Occipital lobe (tissue), 2 donors: ENCODE measurements around the gene PLA2G4A. TPM values are rescaled to one million over a fixed set of nuclear protein-coding genes. Genes with fewer than 3 reads are reported as not detected.

Experiments used
- DNase-seq: peaks from one replicate; lab custom pipeline; 2025; lab: John Stamatoyannopoulos, UW
- total RNA-seq: library from RNA; depleted of rRNA; stranded (reverse); fragments of >200 nt; gene quantifications from one replicate; pipeline ENCODE4 v1.2.3, GENCODE V29; 2014

Gene PLA2G4A
- total RNA-seq, 1 donor from 2014 or later = 2.3 TPM

DNA sequence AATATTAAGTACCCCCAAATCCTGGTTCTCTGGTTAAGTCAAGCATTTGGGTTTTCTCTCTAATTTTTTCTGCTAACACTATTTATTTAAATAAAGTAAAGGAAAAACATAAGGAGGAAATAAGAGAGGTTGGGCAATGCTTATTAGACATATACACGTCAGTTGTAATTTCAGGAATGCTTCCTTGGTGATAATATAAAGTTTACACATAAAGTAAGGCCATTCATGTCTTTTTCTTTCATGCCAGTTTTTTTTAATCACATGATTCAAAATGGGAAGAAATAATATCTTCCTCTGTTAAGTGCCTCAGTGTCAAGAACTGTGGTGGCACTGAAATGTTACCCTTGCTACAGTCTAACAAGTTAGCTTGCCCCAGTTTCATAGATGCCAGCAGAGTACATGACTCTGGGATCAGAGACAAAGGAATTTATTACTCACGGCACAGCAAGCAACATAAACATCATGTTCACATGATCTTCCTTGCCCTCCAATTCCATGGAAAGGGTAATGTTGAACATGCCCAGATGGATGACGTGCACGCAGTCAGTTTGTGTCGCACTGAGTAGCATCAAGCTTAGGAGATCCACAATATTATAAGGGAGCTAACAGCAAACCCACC is 184.9 kb downstream of the PLA2G4A start:
- no peak for DNase-seq

DNA sequence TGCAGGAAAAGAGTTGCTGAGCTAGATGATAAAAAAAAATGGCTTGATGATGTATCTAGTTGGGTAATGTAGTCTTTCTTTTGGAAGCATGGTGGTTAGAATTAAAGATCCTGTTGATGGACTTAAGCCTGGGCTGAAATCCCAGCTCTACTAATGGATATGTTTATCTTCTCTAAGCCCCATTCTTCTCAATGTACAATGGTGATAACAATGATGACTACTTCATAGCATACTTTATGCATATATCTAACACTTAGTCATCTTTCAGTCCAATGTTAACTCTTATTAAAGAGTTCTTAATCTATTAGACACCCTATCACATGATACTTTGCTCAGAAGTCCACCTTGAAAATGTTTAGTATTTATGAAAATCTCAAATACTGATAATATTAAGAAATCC is 189.5 kb downstream of the PLA2G4A start:
- no peak for DNase-seq

DNA sequence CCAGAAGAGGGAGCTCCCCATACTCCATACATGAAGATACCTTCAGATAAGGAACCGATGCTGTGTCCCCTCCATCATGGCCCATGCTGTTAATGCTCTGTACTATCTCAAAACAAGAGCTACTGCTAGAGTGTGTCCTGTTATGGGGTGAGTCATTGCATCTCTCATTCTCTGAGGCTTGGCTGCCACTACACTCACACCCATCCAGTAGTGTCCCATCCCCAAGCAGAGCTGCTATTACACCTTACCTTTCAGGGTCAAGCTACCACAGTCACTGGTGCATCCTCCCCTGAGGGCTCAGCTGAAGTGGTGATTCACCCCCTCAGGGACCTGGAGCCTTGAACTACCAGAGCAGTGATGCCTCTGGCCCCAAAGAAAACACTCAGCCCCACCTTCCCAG is 198.5 kb downstream of the PLA2G4A start:
- DNase-seq = no peak

GRCh38 chr1:187032316-187032981 is 203.7 kb downstream of the PLA2G4A start:
- DNase-seq = no peak

GRCh38 chr1:187032982-187033692 is 204.4 kb downstream of the PLA2G4A start:
- DNase-seq = no peak

GRCh38 chr1:187033693-187034390 is 205.1 kb downstream of the PLA2G4A start:
- no peak for DNase-seq

DNA sequence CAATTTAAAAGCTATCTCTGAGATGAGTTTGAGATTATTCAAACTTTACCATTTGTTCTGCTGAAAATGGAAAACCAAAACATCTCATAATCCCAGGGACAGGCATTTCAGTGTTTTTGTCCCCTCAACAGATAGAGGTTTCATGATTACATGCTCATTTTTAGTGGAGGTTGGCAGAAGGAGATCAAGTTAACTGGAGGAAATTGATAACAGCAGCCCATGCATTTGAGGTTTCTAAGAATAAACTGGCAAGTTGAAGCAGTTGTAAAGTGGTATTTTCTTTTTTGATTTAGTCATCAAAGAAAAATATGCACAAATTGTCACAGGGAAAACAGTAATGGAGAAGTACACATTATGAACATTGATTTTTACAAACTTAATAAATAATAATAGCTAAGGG is 205.8 kb downstream of the PLA2G4A start:
- DNase-seq = no peak

- DNase-seq = no peak
Observed at GRCh38 chr1:187037973-187038553, 209.3 kb downstream of the PLA2G4A start.

Other genes starting within 250 kb of the PLA2G4A start
- 1.7 TPM for gene PTGS2, start 148.5 kb upstream of the PLA2G4A start, total RNA-seq